HG03457 (cell line): Measurements from ENCODE around the gene TMEM232.
A peak's percentile ranks its signal among the peaks of the same experiment; 100 is the strongest.
"Not testable (repeated sequence)": the region's sequence is repeated elsewhere in the genome, so short reads cannot be mapped to it uniquely, and the experiment has no call there.

ENCODE experiments used
- ATAC-seq: cut with Tn5 transposase; IDR thresholded peaks from one replicate; pipeline ENCODE4 v1.9.1; 2021; ENCODE audit warnings: moderate number of reproducible peaks; ENCODE audit not compliant: unreplicated experiment

TMEM232 gene

DNA sequence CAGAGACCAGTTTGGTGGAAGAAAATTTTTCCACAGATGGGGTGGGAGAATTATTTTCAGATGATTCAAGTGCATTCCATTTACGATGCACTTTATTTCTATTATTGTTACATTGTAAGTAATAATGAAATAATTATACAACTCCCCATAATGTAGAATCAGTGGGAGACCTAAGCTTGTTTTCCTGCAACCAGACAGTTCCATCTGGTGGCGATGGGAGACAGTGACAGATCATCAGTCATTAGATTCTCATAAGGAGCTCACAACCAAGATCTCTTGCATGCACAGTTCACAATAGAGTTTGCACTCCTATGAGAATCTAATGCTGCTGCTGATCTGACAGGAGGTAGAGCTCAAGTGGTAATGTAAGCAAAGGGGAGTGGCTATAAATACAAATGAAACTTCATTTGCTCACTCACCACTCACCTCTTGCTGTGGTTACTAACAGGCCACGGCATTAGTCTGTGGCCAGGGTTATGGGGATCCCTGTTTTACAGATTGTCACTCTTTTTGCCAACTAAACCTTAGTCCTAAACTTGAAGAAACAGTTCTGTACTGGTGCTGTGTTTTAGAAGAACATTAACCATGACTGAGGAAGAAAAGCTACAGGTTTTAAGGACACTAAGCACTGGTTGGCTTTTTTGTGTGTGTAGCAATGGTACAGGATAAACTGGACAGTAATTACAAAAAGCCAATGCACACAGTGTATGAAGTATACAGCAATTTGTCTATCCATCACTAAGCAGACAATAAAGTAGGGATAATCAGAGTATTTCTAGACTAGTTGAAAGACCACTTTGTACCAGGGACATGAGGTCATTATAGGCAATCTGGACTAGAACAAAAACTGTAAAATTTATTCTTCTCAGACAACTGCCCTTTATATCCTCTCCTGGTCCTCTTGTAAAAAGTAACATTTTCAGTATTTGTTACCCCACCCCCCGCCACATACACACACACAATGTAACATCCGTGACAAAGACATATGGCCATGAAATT lies 9.9 kb downstream of the TMEM232 start:
- peak; percentile 96 for ATAC-seq

DNA sequence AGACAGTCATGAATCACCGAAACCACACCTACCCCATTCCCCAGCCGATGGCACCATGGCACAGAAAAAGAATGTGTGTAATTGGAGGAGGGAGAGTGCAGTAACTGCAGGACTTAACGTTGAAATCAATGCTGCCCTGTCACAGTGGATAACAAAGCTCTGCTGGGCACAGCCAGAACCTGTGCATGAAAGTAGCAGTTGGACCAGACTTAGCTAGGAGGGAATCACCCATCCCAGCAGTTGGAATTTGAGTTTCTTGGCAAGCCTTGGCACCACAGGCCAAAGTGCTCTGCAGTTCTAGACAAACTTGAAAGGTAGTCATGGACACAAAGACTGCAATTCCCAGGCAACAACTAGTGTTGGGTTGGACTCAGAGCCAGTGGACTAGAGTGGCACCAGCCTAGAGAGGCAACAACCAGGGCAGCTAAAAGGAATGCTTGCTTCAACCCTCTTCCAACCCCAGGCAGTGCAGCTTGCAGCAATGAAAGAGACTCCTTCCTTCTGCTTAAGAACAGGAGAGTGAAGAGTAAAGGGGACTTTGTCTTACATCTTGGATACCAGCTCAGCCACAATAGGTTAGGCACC lies 19.1 kb downstream of the TMEM232 start:
- ATAC-seq = no peak

DNA sequence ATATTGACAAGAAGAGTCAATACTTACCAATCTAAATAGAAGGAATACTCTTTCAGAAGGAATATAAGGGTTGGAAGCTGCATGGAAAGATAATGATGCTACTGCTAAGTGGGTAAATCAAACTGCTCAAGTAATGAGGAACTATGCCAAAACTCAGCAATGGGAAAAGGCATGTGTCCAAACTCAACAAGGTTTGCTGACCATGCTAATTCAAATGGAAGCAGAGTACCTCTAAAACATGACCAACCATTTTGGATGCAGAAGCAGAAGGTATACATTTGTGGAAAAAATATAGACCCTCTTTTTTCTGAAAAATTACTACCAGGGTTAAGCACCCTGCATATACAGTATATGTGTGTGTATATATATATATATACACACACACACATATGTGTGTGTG lies 21.1 kb downstream of the TMEM232 start:
- ATAC-seq = no peak

DNA sequence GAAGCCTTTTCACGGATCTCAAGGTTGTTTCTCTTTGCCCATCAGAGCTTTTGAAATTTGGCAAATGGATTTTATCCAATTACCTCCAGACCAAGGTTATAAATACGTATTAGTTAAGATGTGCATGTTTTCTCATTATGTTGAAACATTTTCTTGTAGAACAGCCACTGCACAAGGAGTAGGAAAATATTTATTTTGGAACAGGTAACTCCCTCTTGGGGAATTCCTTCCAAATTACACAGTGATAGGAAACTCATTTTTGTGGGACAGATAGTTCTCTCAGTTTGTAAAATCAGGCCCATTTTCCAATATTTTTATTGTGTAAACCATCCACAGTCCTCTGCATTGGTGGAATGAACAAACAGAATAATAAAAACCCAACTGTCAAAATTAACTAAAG lies 23.0 kb downstream of the TMEM232 start:
- no peak for ATAC-seq

DNA sequence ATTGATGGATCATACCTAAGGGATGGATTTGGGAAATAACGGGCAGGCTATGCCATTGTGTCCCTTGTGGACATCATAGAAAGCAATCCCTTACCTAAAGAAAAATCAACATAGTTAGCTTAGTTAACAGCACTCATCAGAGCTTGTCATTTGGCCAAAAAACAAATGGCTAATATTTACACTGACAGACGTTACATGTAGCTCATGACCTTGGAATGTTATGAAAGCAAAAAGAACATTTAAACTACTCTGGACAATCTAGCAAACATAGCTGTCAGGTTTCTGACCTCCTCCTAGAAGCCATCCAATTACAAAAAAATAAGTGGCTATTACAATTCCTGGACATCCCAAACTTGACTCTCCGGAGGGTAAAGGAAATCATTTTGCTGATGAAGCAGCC lies 23.8 kb downstream of the TMEM232 start:
- ATAC-seq = no peak

DNA sequence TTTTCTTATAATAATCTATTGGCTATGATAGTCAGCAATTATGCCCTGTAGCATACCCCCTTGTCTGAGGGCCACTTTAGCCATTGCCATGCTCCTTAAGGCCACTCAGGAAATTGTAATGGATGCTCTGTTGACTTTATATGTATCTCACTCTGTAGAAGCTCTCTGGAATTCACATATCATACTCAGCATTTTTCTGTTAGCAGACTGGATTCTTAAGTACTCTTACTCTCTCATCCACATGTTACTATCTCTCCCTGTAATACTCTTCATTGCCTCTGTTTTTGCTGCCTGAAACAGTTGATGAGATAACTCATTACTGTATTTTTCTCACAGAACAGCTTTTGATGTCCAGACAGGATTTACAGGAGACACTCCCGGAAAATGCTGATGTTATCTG lies 24.2 kb downstream of the TMEM232 start:
- no peak for ATAC-seq

DNA sequence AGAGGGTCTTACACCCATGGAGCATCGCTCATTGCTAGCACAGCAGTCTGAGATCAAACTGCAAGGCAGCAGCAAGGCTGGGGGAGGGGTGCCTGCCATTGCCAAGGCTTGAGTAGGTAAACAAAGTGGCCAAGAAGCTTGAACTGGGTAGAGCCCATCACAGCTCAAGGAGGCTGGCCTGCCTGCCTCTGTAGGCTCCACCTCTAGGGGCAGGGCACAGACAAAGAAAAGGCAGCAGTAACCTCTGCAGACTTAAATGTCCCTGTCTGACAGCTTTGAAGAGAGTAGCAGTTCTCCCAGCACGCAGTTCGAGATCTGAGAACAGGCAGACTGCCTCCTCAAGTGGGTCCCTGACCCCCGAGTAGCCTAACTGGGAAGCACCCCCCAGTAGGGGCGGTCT lies 33.8 kb downstream of the TMEM232 start:
- not testable (repeated sequence) for ATAC-seq

DNA sequence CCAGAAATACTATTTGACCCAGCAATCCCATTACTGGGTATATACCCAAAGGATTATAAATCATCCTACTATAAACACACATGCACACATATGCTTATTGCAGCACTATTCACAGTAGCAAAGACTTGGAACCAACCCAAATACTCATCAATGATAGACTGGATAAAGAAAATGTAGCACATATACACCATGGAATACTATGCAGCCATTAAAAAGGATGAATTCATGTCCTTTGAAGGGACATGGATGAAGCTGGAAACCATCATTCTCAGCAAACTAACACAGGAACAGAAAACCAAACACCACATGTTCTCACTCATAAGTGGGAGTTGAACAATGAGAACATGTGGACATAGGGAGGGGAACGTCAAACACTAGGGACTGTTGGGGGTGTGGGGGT lies 35.9 kb downstream of the TMEM232 start:
- ATAC-seq = not testable (repeated sequence)

DNA sequence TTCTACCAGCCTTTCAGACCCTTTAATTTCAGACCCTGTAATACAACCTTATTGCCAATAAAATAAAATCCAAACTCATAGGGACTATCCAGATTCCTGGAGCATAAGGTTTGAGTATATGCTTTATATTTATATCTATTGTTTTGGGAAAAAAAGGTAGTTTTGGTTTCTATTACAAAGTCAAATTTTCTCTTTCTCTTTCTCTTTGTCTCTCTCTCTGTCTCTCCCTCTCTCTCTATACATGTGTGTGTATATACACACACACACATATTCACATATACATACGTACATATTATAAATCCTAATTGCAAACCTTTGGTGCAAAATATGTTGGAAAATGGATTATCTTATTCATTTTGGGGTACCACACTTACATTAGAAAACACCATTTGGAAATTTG lies 39.0 kb downstream of the TMEM232 start:
- no peak for ATAC-seq

DNA sequence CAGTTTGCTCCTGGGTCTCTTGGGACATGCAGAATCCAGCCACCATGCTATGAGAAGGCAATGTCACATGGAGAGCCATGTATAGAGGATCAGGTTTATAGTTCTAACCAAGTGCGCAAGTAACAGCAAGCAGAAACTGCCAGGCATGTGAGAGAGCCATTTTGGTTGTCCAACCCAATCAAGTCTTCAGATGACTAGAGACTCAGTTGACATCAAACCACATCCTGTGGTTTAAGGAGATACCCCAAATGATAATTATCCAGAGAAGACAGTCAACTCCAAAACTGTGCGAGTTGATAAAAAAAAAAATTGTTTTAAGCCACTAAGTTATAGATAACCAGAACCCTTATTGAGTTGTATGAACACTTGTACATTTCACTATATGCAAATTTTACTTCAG lies 40.2 kb downstream of the TMEM232 start:
- no peak for ATAC-seq

DNA sequence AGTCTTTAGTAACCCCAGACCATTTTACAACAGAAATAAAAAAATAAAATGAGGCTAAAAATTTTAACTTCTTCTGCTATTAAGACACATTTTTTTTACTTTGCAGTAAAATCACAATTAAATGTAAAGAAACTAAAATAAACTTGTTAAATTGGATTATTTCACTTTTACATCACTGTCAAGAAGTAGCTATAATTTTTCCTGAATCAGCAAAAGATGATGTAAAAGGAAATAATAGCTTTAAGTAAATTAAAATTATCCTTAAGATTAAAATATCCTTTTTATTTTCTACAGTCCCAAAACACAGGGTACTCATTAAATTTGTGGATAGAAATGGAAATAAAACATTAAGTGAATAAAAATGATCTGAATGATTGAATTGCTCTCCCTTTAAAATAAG lies 44.5 kb downstream of the TMEM232 start:
- ATAC-seq = no peak

DNA sequence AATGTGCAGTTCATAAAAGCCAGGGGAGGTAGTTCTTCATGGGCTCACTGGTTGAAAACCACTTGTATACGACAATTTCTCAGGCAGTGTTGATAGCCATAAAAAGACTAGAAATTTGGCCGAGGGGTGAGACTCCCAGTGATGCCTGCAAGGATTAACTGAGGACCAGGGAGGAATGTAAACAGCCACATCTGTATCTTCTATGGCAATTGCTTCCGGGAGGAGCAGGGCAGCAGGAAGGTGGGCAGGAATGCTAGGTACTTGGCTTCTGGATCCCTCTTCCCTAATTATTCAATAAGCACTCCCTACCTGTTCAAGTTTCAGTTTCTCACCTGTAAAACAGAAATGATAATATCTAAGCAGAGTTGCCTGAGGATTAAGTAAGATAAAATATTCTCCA lies 45.4 kb downstream of the TMEM232 start:
- ATAC-seq = no peak

DNA sequence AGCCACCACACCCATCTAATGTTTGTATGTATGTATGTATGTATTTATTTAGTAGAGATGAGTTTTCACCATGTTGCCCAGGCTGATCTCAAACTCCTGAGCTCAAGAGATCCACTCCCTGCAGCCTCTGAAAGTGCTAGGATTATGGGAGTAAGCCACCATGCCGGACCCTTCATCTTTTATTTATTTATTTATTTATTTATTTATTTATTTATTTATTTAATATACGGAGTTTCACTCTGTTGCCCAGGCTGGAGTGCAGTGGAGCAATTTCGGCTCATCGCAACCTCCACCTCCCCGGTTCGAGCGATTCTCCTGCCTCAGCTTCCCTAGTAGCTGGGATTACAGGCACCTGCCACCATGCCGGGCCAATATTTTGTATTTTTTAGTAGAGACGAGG lies 49.9 kb downstream of the TMEM232 start:
- not testable (repeated sequence) for ATAC-seq

DNA sequence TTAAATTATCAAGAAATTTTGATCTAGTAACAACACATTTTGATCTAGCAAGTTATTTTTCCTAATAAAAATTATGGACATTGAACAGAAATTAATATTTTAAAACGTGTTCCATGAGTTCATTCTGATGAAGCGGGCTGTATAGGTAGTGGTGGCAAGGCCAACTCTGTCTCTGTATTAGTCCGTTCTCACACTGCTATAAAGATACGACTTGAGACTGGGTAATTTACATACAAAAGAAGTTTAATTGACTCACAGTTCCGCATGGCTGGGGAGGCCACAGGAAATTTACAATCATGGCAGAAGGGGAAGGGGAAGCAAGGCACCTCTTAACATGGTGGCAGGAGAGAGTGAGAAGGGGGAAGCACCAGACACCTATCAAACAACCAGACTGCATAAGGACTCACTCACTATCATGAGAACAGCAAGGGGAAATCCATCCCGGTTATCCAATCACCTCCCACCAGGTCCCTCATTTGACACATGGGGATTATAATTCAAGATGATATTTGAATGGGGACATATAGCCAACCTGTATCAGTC lies 61.2 kb downstream of the TMEM232 start:
- no peak for ATAC-seq

DNA sequence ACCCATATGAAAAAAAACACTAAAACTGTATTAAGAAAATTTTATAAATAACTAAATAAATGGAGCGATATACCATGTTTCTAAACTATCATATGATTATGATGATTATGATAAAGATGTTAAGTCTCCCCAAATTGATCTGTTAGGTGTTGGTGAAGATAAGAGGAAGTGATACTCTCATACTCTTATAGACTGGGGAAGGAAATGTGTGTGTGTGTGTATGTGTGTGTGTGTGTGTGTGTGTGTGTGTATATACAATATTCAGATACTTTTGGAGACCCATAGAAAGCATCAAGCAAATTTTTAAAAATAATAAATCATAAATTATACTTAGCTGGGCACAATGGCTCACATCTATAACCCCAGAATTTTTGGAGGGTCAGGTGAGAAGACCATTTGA lies 62.9 kb downstream of the TMEM232 start:
- ATAC-seq = peak; percentile 88

DNA sequence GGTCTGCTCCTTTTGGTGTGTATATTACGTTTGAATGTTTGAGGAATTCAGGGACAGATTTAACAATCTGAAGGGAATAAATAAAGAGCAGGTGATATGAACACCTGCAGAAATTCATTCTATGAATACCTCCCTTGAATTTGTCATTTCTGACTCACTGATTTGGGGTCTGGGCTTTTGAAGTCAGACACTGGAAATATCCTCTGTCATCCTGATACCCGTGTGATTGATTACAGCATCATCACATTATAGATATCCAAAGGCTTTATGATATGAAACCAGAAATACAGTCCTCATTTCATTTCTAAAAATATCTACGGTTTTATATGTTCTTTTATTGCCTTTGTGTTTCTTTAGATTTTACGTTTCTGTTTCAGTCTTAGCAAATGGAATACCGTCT lies 68.5 kb downstream of the TMEM232 start:
- ATAC-seq = no peak

DNA sequence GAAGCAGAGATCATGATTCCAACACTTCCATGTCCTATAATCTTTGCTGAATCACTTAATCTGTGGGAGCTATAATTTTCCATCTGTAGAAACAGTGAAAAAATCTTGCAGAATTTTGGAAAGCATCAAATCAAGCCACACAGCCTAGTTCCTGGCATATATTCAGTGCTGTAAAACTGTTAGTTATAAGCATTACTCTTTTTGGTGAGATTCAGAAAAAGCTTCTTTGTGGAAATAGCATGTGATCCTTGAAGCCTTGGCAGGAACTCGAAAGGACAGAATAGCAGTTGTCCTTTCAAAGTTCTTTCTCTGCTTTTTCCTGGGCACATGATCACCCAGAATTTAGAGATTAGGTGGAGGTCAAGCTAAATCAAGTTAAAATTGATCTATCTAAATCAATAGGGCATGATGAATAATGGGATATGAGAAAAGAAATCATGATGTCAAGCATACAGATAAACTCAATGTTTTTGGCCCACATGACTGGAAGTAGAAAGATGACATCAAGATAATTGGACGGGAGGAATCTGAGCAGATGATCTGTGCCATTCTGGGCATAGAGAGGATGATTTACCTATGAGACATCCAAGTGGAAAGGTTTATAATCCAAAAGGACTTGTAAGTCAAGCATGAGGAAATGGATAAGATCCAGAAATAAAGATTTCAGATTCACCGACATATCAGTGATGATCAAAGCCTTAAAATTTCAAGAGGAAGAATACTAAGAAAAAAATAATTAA lies 73.1 kb downstream of the TMEM232 start:
- ATAC-seq = no peak

DNA sequence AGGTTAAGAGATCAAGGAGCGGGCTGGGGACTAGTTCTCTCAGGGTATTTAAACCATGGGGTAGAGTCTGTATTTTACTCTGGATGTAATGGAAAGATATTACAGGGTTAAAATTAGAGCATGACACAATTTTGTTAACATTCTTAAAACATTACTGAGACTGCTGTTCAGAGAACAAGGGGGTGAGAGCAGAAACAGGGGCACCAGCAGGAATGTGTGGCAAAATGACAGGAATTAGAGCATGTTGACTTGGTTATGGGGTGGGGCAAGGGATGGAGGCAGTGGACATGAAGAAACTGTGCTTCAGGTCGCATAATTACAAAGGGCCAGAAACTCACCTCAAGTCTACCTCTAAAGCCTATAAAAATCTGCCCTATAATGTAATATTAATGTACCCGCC lies 75.0 kb downstream of the TMEM232 start:
- ATAC-seq = no peak

DNA sequence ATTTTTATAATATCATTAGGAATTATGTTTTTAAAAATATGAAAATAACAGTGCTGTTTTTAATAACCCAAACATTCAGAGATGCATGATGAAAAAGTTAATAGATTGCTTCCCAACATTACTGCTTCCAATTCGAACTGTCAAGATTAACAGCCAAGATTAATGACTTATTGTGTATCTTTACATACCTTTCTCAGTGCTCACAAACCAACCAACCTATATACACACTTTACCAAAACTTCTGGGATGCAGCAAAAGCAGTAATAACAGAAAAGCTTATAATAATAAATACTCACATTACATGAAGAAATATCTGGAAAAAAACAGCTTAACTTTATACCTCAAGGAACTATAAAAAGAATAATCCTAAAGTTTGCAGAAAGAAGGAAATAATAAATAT lies 82.1 kb downstream of the TMEM232 start:
- no peak for ATAC-seq

DNA sequence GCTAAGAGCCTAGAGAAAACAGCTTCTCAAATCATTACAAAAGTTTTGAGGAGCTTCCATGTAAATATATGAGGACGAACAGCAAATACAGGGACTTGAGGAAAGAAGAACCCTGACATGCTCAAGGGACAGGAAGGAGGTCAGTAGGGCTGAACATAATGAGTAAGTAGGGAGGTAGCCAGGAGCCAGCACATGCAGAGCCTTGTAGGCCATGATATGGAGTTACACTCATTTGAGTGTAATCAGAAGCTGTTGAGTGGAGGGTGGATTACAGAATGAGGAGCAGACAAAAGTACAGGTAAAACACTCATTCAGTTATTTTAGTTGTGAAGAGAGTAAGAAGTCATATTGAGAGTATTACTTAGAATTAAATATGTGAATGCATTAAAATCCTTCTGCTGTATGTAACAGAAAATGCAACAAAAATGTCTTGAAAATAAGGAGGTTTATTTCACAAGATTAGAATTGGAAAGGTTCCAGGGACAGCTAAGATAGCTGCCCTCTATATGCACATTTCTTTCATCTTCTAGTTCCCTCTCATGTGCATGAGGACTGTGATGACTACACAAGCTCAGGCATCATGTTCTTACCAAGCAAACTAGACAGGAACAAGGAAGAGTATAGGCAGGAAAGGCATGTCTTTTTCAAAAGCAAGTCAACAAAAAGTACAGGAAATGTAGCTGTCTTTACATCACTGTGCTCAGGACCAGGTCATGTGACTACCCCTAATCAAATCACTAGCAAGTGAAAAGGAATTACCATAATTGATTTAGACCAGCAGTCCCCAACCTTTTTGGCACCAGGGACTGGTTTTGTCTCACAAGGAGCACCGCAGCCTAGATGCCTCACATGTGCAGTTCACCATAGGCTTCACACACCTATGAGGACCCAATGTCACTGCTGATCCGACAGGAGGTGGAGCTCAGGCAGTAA lies 87.2 kb downstream of the TMEM232 start:
- no peak for ATAC-seq
